Fibroblast of lung (primary cell): ENCODE measurements around the gene MIOX. TPM values are rescaled to one million over a fixed set of nuclear protein-coding genes. Genes with fewer than 3 reads are reported as not detected.
A peak's percentile ranks its signal among the peaks of the same experiment; 100 is the strongest.

Experiments
- DNase-seq, 2 donors: peaks; one replicate each; pipeline versions ENCODE4 v3.0.0 to v3.0.0-alpha.2; 2010; ENCODE audit warnings: low read depth in 2 of 2
- H2AFZ ChIP-seq: 2 replicates; pipeline ENCODE4 v1.5.1; 2012; ENCODE audit warnings: low read length, control low read depth, inconsistent platforms
- H3K27ac ChIP-seq: 2 replicates; pipeline ENCODE4 v1.5.1; 2011; ENCODE audit warnings: low read length, control low read depth; ENCODE audit not compliant: insufficient read depth
- H3K27me3 ChIP-seq: 2 replicates; pipeline ENCODE4 v1.5.1; 2011; ENCODE audit warnings: mild to moderate bottlenecking, low read length; ENCODE audit not compliant: control insufficient read depth, insufficient read depth
- H3K36me3 ChIP-seq: 2 replicates; pipeline ENCODE4 v1.5.1; 2011; ENCODE audit warnings: low read length; ENCODE audit not compliant: control insufficient read depth, insufficient read depth
- H3K4me1 ChIP-seq: 2 replicates; pipeline ENCODE4 v1.5.1; 2011; ENCODE audit warnings: low read length; ENCODE audit not compliant: control insufficient read depth, insufficient read depth; ENCODE audit errors: extremely low read depth
- H3K4me2 ChIP-seq: 2 replicates; pipeline ENCODE4 v1.5.1; 2011; ENCODE audit warnings: low read length, control low read depth; ENCODE audit not compliant: insufficient read depth; ENCODE audit errors: extremely low read depth
- H3K4me3 ChIP-seq, 4 experiments: fragments of 200-600 bp in 1 of 4; sonication (generic) in 1 of 4; replicated peaks in 1 of 4; 2 replicates each; pipeline ENCODE4 v1.5.1; 2011 to 2016; ENCODE audit warnings: low read length in 4 of 4, low read depth in 3 of 4, mild to moderate bottlenecking in 3 of 4, control low read depth in 2 of 4, inconsistent platforms in 1 of 4, mixed read lengths in 1 of 4; ENCODE audit not compliant: insufficient read depth in 1 of 4; ENCODE audit errors: control extremely low read depth in 1 of 4
- H3K79me2 ChIP-seq: 2 replicates; pipeline ENCODE4 v1.5.1; 2012; ENCODE audit warnings: mild to moderate bottlenecking, low read length, inconsistent platforms; ENCODE audit not compliant: control insufficient read depth, insufficient read depth
- H3K9ac ChIP-seq: 2 replicates; pipeline ENCODE4 v1.5.1; 2011; ENCODE audit warnings: mild to moderate bottlenecking, low read length, control low read depth; ENCODE audit not compliant: insufficient read depth
- H3K9me3 ChIP-seq: 2 replicates; pipeline ENCODE4 v1.5.1; 2012; ENCODE audit warnings: low read depth, low read length; ENCODE audit not compliant: control insufficient read depth, insufficient read depth
- H4K20me1 ChIP-seq: 2 replicates; pipeline ENCODE4 v1.5.1; 2011; ENCODE audit warnings: low read length; ENCODE audit not compliant: control insufficient read depth, insufficient read depth; ENCODE audit errors: extremely low read depth
- CTCF ChIP-seq, 2 donors: IDR thresholded peaks in 1 of 2; conservative IDR thresholded peaks in 1 of 2; 1 replicate in 1 of 2; 2 replicates in 1 of 2; pipeline ENCODE4 v1.5.1; 2011 to 2012; ENCODE audit warnings: low read length in 2 of 2, control low read depth in 1 of 2, inconsistent platforms in 1 of 2, low read depth in 1 of 2, mild to moderate bottlenecking in 1 of 2
- EZH2 ChIP-seq: IDR thresholded peaks from 2 replicates; pipeline ENCODE4 v1.5.1; 2012; ENCODE audit warnings: low read length, control low read depth, mild to moderate bottlenecking; ENCODE audit errors: missing control alignments
- polyA plus RNA-seq, 2 donors: library from polyadenylated mRNA; depleted of rRNA in 1 of 2; stranded (reverse) in 1 of 2; unstranded in 1 of 2; fragments of >200 nt; gene quantifications; 2 replicates each; pipeline ENCODE4 v1.2.1, GENCODE V29; 2011 to 2012; ENCODE audit warnings: missing spikeins in 1 of 2
- total RNA-seq: library from RNA; depleted of rRNA; stranded (reverse); fragments of >200 nt; gene quantifications from 2 replicates; pipeline ENCODE4 v1.2.1, GENCODE V29; 2014

Gene MIOX
- total and polyA plus RNA-seq, 2 donors (not counting 1 experiment from before 2014, with no cell fraction given): 0.06 to 0.17 TPM

- no peak for DNase-seq
- no peak overlapping the region for H3K27ac ChIP-seq
- no peak overlapping the region for H2AFZ ChIP-seq
- H4K20me1 ChIP-seq: no peaks in the 10 kb centered on the region
- no peak overlapping the region for H3K4me3 ChIP-seq
- TF ChIP-seq EZH2 (no peak), CTCF (conservative IDR thresholded peaks at IDR 0.05 in 1 of 2, IDR thresholded peaks at IDR 0.05 in 1 of 2; ENCODE audit: low read depth in 1 of 2, low read length in 2 of 2) (no peak)
- no peak overlapping the region for H3K4me2 ChIP-seq
- H3K36me3 ChIP-seq: peaks cover 21% of the 10 kb centered on the region
- peaks cover 18% of the 10 kb centered on the region for H3K79me2 ChIP-seq
- H3K9ac ChIP-seq: no peak overlapping the region
- H3K9me3 ChIP-seq: no peaks in the 10 kb centered on the region
- H3K27me3 ChIP-seq: no peaks in the 10 kb centered on the region
- H3K4me1 ChIP-seq: peaks cover 11% of the 10 kb centered on the region
Observed at GRCh38 chr22:50522806-50523438, 36.3 kb downstream of the MIOX start.

- no peak overlapping the region for H3K9ac ChIP-seq
- H3K9me3 ChIP-seq: no peaks in the 10 kb centered on the region
- no peaks in the 10 kb centered on the region for H3K27me3 ChIP-seq
- H4K20me1 ChIP-seq: no peaks in the 10 kb centered on the region
- peaks cover 19% of the 10 kb centered on the region for H3K36me3 ChIP-seq
- H2AFZ ChIP-seq: no peak overlapping the region
- TF ChIP-seq EZH2 (no peak), CTCF (conservative IDR thresholded peaks at IDR 0.05 in 1 of 2, IDR thresholded peaks at IDR 0.05 in 1 of 2; ENCODE audit: low read depth in 1 of 2, low read length in 2 of 2) (no peak)
- peaks cover 18% of the 10 kb centered on the region for H3K79me2 ChIP-seq
- no peak overlapping the region for H3K4me3 ChIP-seq
- H3K4me2 ChIP-seq: no peak overlapping the region
- no peak overlapping the region for H3K27ac ChIP-seq
- DNase-seq: no peak
- peaks cover 11% of the 10 kb centered on the region for H3K4me1 ChIP-seq
Observed at GRCh38 chr22:50523458-50523805, 36.8 kb downstream of the MIOX start.

GRCh38 chr22:50523806-50524675 lies 37.4 kb downstream of the MIOX start:
- Histone ChIP-seq H3K27ac (peak overlapping the region; percentile 71), H3K36me3 (peaks cover 17% of the 10 kb centered on the region), H3K4me2 (peak overlapping the region; percentile 100), H3K9me3 (no peaks in the 10 kb centered on the region), H3K9ac (peak overlapping the region; percentile 84), H3K4me3 (peak overlapping the region; percentile 53 to 82 (median 66)), H3K27me3 (no peaks in the 10 kb centered on the region), H3K79me2 (peaks cover 18% of the 10 kb centered on the region), H3K4me1 (peaks cover 11% of the 10 kb centered on the region), H2AFZ (no peak overlapping the region), H4K20me1 (no peaks in the 10 kb centered on the region)
- DNase-seq: no peak
- TF ChIP-seq CTCF (conservative IDR thresholded peaks at IDR 0.05 in 1 of 2, IDR thresholded peaks at IDR 0.05 in 1 of 2; ENCODE audit: low read depth in 1 of 2, low read length in 2 of 2): no peak
- no peak for TF ChIP-seq EZH2
